ENCODE measurements around the gene LTA. TPM values are rescaled to one million over a fixed set of nuclear protein-coding genes. Genes with fewer than 3 reads are reported as not detected.

Gene LTA
- total RNA-seq, 1 experiment from 2014 or later = not detected

DNA sequence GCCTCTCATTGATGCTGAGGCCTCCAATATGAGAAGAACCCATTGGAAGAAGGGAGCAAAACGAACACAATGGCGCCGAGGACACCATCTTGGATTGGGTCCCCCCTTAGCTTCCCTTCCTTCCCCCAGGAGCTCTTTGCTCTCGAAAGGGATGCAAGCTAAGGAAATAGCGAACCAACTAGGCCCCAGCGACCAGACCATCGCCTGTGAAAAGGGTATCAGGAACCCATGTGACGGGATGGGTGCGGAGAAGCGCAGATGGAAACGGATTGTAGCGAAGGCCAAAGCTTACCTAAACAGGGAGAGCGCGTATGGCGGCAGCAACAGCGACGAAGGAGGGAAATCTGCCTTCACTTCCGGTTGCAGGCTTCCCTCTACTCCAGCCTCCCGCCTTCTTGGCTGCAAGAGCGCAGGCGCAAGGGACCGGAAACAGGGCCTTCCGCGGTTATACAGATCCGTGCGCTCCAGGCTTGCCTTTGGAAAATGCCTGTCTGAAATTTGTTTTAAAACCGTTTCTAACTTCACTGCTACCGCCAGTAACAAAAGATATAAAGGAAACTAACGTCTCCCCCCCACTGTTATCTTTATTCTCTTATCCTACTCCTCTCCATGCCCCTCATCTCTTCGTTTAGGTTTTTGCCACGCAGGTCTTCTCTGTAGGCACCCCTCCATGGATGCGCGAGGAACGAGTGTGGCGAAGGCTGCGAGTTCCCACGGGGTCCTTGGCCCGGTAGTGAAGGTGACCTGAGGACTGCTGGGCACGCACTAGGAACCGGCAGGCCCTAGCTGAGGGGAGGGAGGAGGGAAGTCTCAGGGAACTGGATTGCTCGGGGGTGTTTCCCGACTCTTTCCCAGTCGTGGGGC lies 30.2 kb upstream of the LTA start, which contains the start of gene DDX39B:
TSS of gene DDX39B (minus strand) at position 346 of the 864 bp plus-strand sequence. CDS start 1,471 bp downstream, outside the sequence.
- peak within 1 kb of the TSS; percentile 71 for H3K4me3 Mint-ChIP-seq (ENCODE audit: unreplicated experiment)
- no peaks in the 10 kb centered on the region for H3K9me3 Mint-ChIP-seq (ENCODE audit: unreplicated experiment)
- H3K36me3 Mint-ChIP-seq (ENCODE audit: insufficient read depth, unreplicated experiment) = peaks cover 48% of the 10 kb centered on the region
- DNase-seq (ENCODE audit: unreplicated experiment) = peak; percentile 97
- ChIA-PET POLR2A (interaction anchor here (0.6 to 6.8 kb wide), 52 partner anchors 9 to 1730 kb away, joined by 3 to 173 read pairs (median 5); partner anchors contain the start of genes ABHD16A, APOM, BAG6 and C6orf47), CTCF (interaction anchor here (0.6 to 7.6 kb wide), 10 partner anchors 11 to 721 kb away, joined by 3 to 160 read pairs (median 5); no protein-coding TSS in a partner anchor)
- H3K27ac Mint-ChIP-seq (ENCODE audit: low read depth, unreplicated experiment) = peak within 1 kb of the TSS; percentile 96
- TF ChIP-seq, protein P1, sequence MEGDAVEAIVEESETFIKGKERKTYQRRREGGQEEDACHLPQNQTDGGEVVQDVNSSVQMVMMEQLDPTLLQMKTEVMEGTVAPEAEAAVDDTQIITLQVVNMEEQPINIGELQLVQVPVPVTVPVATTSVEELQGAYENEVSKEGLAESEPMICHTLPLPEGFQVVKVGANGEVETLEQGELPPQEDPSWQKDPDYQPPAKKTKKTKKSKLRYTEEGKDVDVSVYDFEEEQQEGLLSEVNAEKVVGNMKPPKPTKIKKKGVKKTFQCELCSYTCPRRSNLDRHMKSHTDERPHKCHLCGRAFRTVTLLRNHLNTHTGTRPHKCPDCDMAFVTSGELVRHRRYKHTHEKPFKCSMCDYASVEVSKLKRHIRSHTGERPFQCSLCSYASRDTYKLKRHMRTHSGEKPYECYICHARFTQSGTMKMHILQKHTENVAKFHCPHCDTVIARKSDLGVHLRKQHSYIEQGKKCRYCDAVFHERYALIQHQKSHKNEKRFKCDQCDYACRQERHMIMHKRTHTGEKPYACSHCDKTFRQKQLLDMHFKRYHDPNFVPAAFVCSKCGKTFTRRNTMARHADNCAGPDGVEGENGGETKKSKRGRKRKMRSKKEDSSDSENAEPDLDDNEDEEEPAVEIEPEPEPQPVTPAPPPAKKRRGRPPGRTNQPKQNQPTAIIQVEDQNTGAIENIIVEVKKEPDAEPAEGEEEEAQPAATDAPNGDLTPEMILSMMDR (IDR thresholded peaks at IDR 0.05; ENCODE audit: unreplicated experiment) = no peak
- H3K27me3 Mint-ChIP-seq (ENCODE audit: insufficient read depth, unreplicated experiment) = no peaks in the 10 kb centered on the region
- BruUV-seq (replicated peaks) = no TSS peak
- intact Hi-C loops (cut with micrococcal nuclease) = loop anchor here (1.0 to 10.0 kb wide), 5 partner anchors 44 to 233 kb away; partner anchors contain the start of genes MICB, PRRC2A and VWA7
- peaks cover 40% of the 10 kb centered on the region for H3K4me1 Mint-ChIP-seq (ENCODE audit: insufficient read depth, unreplicated experiment)

DNA sequence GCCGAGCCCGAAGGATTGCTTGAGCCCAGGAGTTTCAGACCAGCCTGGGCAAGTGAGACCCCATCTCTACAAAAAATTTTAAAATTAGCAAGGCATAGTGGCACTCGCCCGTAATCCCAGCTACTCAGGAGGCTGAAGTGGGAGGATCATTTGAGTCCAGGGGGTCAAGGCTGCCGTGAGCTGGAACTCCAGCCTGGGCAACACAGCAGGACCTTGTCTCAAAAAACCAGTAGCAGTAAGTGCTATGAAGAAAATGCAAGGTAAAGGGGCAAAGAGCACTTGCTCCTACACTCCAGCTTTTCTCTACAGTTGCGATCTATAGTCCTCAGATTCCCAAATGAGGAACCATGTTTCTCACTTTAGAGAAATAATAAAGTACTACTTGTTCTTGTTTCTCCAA lies 28.4 kb upstream of the LTA start:
- H3K27ac Mint-ChIP-seq (ENCODE audit: low read depth, unreplicated experiment) = no peak overlapping the region
- peaks cover 36% of the 10 kb centered on the region for H3K4me1 Mint-ChIP-seq (ENCODE audit: insufficient read depth, unreplicated experiment)
- intact Hi-C loops (cut with micrococcal nuclease) = loop anchor here (2.0 to 10.0 kb wide), 2 partner anchors 145 to 231 kb away; partner anchors contain the start of gene VWA7
- no peak overlapping the region for H3K4me3 Mint-ChIP-seq (ENCODE audit: unreplicated experiment)
- peaks cover 30% of the 10 kb centered on the region for H3K36me3 Mint-ChIP-seq (ENCODE audit: insufficient read depth, unreplicated experiment)
- DNase-seq (ENCODE audit: unreplicated experiment) = no peak
- no TSS peak for BruUV-seq (replicated peaks)
- ChIA-PET CTCF (interaction anchor here (0.6 to 7.6 kb wide), 5 partner anchors 46 to 119 kb away, joined by 3 to 160 read pairs (median 5); no protein-coding TSS in a partner anchor), POLR2A (interaction anchor here (1.2 to 6.8 kb wide), 8 partner anchors 12 to 117 kb away, joined by 3 to 173 read pairs (median 20); partner anchors contain the start of genes APOM, BAG6, C6orf47 and MICB)
- no peaks in the 10 kb centered on the region for H3K27me3 Mint-ChIP-seq (ENCODE audit: insufficient read depth, unreplicated experiment)
- TF ChIP-seq, protein P1 (IDR thresholded peaks at IDR 0.05; ENCODE audit: unreplicated experiment) = no peak
- no peaks in the 10 kb centered on the region for H3K9me3 Mint-ChIP-seq (ENCODE audit: unreplicated experiment)

DNA sequence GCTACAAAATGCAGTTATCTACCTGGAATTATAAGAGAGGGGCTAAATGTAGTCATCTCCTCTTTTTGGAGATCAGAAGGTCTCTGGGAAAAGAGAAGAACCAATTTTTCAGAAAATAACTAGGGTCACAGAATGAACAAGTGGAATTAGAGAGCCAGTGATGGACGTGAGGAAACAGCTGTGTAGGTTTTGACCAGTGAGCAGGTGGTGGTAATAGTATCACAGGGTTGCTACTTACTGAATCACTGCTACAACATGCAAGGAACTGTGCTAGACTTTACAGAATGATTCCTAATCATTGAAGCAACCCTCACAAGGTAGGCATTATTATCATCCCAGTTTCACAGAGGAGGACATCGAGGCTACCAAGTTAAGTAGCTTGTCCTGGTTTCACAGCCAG lies 27.4 kb upstream of the LTA start:
- intact Hi-C loops (cut with micrococcal nuclease) = loop anchor here (5.0 to 10.0 kb wide), 2 partner anchors 38 to 230 kb away; partner anchors contain the start of genes LTB and VWA7
- H3K4me1 Mint-ChIP-seq (ENCODE audit: insufficient read depth, unreplicated experiment) = peaks cover 25% of the 10 kb centered on the region
- CTCF ChIA-PET = interaction anchor here (0.6 to 7.6 kb wide), 5 partner anchors 48 to 406 kb away, joined by 3 to 160 read pairs (median 3); partner anchors contain the start of gene MICB

More for the DNA sequence above, 27.4 kb upstream of the LTA start:
- DNase-seq (ENCODE audit: unreplicated experiment) = no peak
- Mint-ChIP-seq H3K9me3 (ENCODE audit: unreplicated experiment) (no peaks in the 10 kb centered on the region), H3K4me3 (ENCODE audit: unreplicated experiment) (no peak overlapping the region), H3K36me3 (ENCODE audit: insufficient read depth, unreplicated experiment) (peaks cover 28% of the 10 kb centered on the region), H3K27ac (ENCODE audit: low read depth, unreplicated experiment) (no peak overlapping the region), H3K27me3 (ENCODE audit: insufficient read depth, unreplicated experiment) (no peaks in the 10 kb centered on the region)
- TF ChIP-seq, protein P1 (IDR thresholded peaks at IDR 0.05; ENCODE audit: unreplicated experiment) = no peak
- BruUV-seq (replicated peaks) = no TSS peak
- POLR2A ChIA-PET = interaction anchor here (0.7 to 3.1 kb wide), 4 partner anchors 40 to 117 kb away, joined by 3 to 12 read pairs (median 3); partner anchors contain the start of gene C6orf47

All from MCF 10A (cell line).